Large intestine (tissue), 3 donors: ENCODE results near the gene CLCC1. TPM values are rescaled to one million over a fixed set of nuclear protein-coding genes. Genes with fewer than 3 reads are reported as not detected.
"Not testable (repeated sequence)": the region's sequence is repeated elsewhere in the genome, so short reads cannot be mapped to it uniquely, and the experiment has no call there.

Experiments used
- DNase-seq, 2 donors: peaks; one replicate each; pipeline versions ENCODE4 v3.0.0 to v3.0.0-alpha.2; 2013
- H3K27ac ChIP-seq: one replicate; pipeline ENCODE4 v1.5.1; 2013; ENCODE audit warnings: low read length
- H3K27me3 ChIP-seq: 2 replicates; pipeline ENCODE4 v1.6.1; 2013; ENCODE audit warnings: low read length; ENCODE audit not compliant: control insufficient read depth, insufficient read depth
- H3K36me3 ChIP-seq: 2 replicates; pipeline ENCODE4 v1.6.1; 2013; ENCODE audit warnings: low read length; ENCODE audit not compliant: control insufficient read depth, insufficient read depth
- H3K4me1 ChIP-seq: one replicate; pipeline ENCODE4 v1.6.1; 2013; ENCODE audit warnings: low read length; ENCODE audit not compliant: control insufficient read depth, insufficient read depth
- H3K4me3 ChIP-seq: one replicate; pipeline ENCODE4 v1.5.1; 2013; ENCODE audit warnings: low read length
- H3K9me3 ChIP-seq: one replicate; pipeline ENCODE4 v1.6.1; 2013; ENCODE audit warnings: mild to moderate bottlenecking, low read depth, low read length, moderate library complexity; ENCODE audit not compliant: control insufficient read depth
- WGBS: methylation state at CpG from one replicate; pipeline ENCODE4 v1.1.5; 2013; ENCODE audit warnings: low lambda C conversion rate; ENCODE audit not compliant: insufficient coverage; 5-methylcytosine and 5-hydroxymethylcytosine counted together
- polyA plus RNA-seq: library from polyadenylated mRNA; unstranded; fragments of 120-200 nt; gene quantifications from one replicate; pipeline ENCODE4 v1.2.1, GENCODE V29; 2013

CLCC1 gene
- polyA plus RNA-seq, 1 donor = 25.5 TPM

DNA sequence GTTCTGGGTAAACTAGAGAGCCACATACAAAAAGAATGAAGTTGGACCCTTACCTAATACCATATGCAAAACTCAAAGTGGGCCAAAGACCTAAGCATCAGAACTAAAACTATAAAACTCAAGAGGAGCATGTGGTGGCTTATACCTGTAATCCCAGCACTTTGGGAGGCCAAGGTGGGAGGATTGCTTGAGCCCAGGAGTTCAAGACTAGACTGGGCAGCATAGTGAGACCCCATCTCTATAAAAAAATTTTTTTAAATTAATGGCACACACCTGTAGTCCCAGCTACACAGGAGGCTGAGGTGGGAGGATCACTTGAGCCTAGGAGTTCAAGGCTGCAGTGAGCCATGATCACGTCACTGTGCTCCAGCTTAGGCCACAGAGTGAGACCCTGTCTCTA lies 35.7 kb downstream of the CLCC1 start:
- not testable (repeated sequence) for H3K27me3 ChIP-seq, H3K27ac ChIP-seq, H3K4me3 ChIP-seq, H3K9me3 ChIP-seq, DNase-seq, H3K4me1 ChIP-seq
- WGBS = no CpG with 5 or more reads among the region's 1 CpG
- peaks cover 76% of the 10 kb centered on the region for H3K36me3 ChIP-seq

DNA sequence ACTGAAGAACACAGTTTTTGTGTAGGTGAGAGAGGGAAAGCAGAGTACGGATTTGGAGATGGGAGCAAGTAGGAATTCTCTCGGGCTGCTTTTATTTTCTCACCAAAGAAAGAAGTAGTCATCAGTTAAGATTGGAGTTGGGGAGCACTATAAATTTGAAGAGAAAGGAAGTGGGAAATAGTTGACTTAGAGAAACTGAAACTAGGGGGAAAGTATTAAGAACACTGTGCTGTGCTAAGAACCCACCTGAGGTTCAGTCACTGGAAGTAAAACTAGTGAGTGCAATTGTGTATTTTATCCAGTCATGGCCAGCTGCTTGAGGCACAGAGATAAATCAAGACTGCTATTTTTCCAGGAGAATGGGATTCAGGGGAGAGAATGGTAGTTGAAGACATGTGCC lies 37.4 kb downstream of the CLCC1 start:
- no peaks in the 10 kb centered on the region for H3K4me1 ChIP-seq
- WGBS = 100% methylated on average over 2 of the region's 2 CpGs
- H3K27me3 ChIP-seq = no peaks in the 10 kb centered on the region
- DNase-seq = no peak
- peaks cover 67% of the 10 kb centered on the region for H3K36me3 ChIP-seq
- H3K9me3 ChIP-seq = no peaks in the 10 kb centered on the region
- no peak overlapping the region for H3K4me3 ChIP-seq
- H3K27ac ChIP-seq = no peak overlapping the region

DNA sequence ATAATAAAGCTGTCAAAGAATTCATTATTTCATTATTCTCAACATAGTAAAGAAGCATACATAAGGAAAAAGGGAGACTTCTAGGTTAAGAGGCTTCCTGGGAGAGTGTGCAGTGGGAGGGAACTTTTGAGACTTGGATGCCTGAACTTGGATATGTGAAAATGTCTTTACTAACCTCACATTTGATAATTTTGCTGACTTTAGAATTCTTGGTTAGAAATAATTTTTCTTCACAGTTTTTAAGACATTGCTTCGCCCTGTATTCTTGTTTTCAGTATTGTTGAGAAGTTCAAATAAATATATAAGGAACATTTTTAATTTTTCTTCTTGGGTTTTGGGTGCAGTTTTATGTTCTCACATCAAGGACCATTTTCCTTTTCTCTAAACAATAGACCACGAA lies 46.5 kb downstream of the CLCC1 start:
- Histone ChIP-seq H3K4me1 (no peaks in the 10 kb centered on the region), H3K27me3 (no peaks in the 10 kb centered on the region), H3K9me3 (no peaks in the 10 kb centered on the region), H3K27ac (no peak overlapping the region), H3K4me3 (no peak overlapping the region), H3K36me3 (no peaks in the 10 kb centered on the region)
- no CpG with 5 or more reads among the region's 2 CpGs for WGBS
- no peak for DNase-seq

Other genes with a start within 250 kb of the CLCC1 start
- 55.5 TPM for gene STXBP3, start 216.8 kb downstream of the CLCC1 start, polyA plus RNA-seq
- gene AKNAD1, start 106.4 kb downstream of the CLCC1 start, polyA plus RNA-seq = 0.06 TPM
- gene GPSM2, start 86.5 kb downstream of the CLCC1 start, polyA plus RNA-seq = 15.1 TPM
- gene WDR47, start 78.6 kb upstream of the CLCC1 start, polyA plus RNA-seq = 8.9 TPM
- 43.0 TPM for gene TAF13, start 112.5 kb upstream of the CLCC1 start, polyA plus RNA-seq
- 31.5 TPM for gene TMEM167B, start 127.3 kb upstream of the CLCC1 start, polyA plus RNA-seq
- 66.0 TPM for gene ELAPOR1, start 150.6 kb upstream of the CLCC1 start, polyA plus RNA-seq